ENCODE measurements around the gene NEK4. TPM values are rescaled to one million over a fixed set of nuclear protein-coding genes. Genes with fewer than 3 reads are reported as not detected.

Gene NEK4
- total and polyA plus RNA-seq, 10 of the 15 experiments (the other 5 are each of a cell fraction or from before 2014, with no cell fraction given), result 7.0 to 29.1 (median 16.4) TPM

DNA sequence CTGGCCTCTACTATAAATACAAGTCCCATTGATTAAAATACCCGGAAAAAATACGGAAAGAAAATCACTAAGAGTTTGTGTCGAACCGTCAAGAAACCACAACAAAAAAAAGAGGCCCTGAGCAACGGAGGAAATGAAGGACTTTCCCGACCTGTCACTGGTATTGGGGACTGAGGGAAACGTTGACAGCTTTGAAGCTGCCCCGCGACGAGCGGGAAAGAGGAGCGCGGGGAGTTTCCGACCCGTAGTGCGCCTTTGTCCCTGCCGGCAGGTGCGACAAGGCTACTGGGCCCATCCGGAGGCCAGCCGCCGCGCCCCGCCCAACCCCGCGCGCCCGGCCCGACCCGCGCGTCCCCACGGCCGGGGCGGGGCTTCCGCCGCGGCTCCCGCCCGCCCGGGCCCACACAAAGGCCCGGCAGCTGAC lies 85.4 kb downstream of the NEK4 start (continued):
- TF ChIP-seq, protein P1, sequence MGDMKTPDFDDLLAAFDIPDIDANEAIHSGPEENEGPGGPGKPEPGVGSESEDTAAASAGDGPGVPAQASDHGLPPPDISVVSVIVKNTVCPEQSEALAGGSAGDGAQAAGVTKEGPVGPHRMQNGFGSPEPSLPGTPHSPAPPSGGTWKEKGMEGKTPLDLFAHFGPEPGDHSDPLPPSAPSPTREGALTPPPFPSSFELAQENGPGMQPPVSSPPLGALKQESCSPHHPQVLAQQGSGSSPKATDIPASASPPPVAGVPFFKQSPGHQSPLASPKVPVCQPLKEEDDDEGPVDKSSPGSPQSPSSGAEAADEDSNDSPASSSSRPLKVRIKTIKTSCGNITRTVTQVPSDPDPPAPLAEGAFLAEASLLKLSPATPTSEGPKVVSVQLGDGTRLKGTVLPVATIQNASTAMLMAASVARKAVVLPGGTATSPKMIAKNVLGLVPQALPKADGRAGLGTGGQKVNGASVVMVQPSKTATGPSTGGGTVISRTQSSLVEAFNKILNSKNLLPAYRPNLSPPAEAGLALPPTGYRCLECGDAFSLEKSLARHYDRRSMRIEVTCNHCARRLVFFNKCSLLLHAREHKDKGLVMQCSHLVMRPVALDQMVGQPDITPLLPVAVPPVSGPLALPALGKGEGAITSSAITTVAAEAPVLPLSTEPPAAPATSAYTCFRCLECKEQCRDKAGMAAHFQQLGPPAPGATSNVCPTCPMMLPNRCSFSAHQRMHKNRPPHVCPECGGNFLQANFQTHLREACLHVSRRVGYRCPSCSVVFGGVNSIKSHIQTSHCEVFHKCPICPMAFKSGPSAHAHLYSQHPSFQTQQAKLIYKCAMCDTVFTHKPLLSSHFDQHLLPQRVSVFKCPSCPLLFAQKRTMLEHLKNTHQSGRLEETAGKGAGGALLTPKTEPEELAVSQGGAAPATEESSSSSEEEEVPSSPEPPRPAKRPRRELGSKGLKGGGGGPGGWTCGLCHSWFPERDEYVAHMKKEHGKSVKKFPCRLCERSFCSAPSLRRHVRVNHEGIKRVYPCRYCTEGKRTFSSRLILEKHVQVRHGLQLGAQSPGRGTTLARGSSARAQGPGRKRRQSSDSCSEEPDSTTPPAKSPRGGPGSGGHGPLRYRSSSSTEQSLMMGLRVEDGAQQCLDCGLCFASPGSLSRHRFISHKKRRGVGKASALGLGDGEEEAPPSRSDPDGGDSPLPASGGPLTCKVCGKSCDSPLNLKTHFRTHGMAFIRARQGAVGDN (IDR thresholded peaks at IDR 0.05), result no peak
- TF ChIP-seq HCFC1 (IDR thresholded peaks at IDR 0.05; ENCODE audit: low read length) (no peak), RAD51 (IDR thresholded peaks at IDR 0.05) (no peak), SP1 (IDR thresholded peaks at IDR 0.05; ENCODE audit: low read depth, low read length) (no peak), SIN3A (IDR thresholded peaks at IDR 0.05; ENCODE audit: low read depth, low read length) (no peak), TCF12 (IDR thresholded peaks at IDR 0.05; ENCODE audit: low read depth, low read length) (peak; percentile 78), YBX1 (IDR thresholded peaks at IDR 0.05) (no peak), PML (IDR thresholded peaks at IDR 0.05; ENCODE audit: low read length) (no peak), POU2F2 (IDR thresholded peaks at IDR 0.05; ENCODE audit: borderline replicate concordance, low read depth, low read length) (no peak), GATAD2B (conservative IDR thresholded peaks at IDR 0.05; ENCODE audit: low read depth) (no peak; the same call in 1 of the 2 replicates), RUNX3 (IDR thresholded peaks at IDR 0.05; ENCODE audit: low read length) (peak; percentile 82), MLLT1 (IDR thresholded peaks at IDR 0.05) (peak; percentile 76), HDGF (IDR thresholded peaks at IDR 0.05) (no peak), IKZF1 (conservative IDR thresholded peaks at IDR 0.05) (no peak; the same call in 1 of the 2 replicates), NR2C1 (IDR thresholded peaks at IDR 0.05) (no peak; the same call in 1 of the 2 replicates), STAT1 (conservative IDR thresholded peaks at IDR 0.05) (no peak), SPI1 (IDR thresholded peaks at IDR 0.05; ENCODE audit: borderline replicate concordance, insufficient read depth, low read depth, low read length) (no peak), PAX8 (IDR thresholded peaks at IDR 0.05) (no peak), CBFB (IDR thresholded peaks at IDR 0.05; ENCODE audit: low read depth) (0 out of 2 replicates have a peak, but pooled peaks have one; percentile 51), HDAC2 (IDR thresholded peaks at IDR 0.05) (no peak), ZNF274 (IDR thresholded peaks at IDR 0.05; ENCODE audit: insufficient read depth, insufficient read length) (no peak), RELA (IDR thresholded peaks at IDR 0.05; ENCODE audit: borderline replicate concordance, partially characterized antibody) (no peak), SMC3 (IDR thresholded peaks at IDR 0.05; ENCODE audit: borderline replicate concordance, low read length) (no peak), PAX5 (IDR thresholded peaks at IDR 0.05; ENCODE audit: borderline replicate concordance, low read depth, low read length) (0 out of 2 replicates have a peak, but pooled peaks have one; percentile 14), ZNF384 (IDR thresholded peaks at IDR 0.05; ENCODE audit: borderline replicate concordance, low read depth, low read length) (no peak; the same call in 1 of the 2 replicates), MEF2A (IDR thresholded peaks at IDR 0.05; ENCODE audit: insufficient read depth, low read depth, low read length) (no peak), ZSCAN29 (IDR thresholded peaks at IDR 0.05) (no peak; the same call in 1 of the 2 replicates)
- TF ChIP-seq, protein P2, sequence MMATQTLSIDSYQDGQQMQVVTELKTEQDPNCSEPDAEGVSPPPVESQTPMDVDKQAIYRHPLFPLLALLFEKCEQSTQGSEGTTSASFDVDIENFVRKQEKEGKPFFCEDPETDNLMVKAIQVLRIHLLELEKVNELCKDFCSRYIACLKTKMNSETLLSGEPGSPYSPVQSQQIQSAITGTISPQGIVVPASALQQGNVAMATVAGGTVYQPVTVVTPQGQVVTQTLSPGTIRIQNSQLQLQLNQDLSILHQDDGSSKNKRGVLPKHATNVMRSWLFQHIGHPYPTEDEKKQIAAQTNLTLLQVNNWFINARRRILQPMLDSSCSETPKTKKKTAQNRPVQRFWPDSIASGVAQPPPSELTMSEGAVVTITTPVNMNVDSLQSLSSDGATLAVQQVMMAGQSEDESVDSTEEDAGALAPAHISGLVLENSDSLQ (IDR thresholded peaks at IDR 0.05), result peak; percentile 39; the same call in 1 of the 2 replicates

All from GM12878 (cell line).